Subcutaneous adipose tissue (tissue), 4 donors: ENCODE results near the gene DSG2. TPM values are rescaled to one million over a fixed set of nuclear protein-coding genes. Genes with fewer than 3 reads are reported as not detected.

Source experiments
- total RNA-seq, 4 donors: library from RNA; depleted of rRNA; stranded (reverse); fragments of >200 nt; gene quantifications; one replicate each; pipeline ENCODE4 v1.1.0, GENCODE V29; 2016
- TF ChIP-seq, protein P1 (sequence below): fragments of 450-650 bp; IDR thresholded peaks from one replicate; pipeline ENCODE4 v1.5.1; 2016; ENCODE audit warnings: low read depth, mild to moderate bottlenecking, control low read depth, antibody characterized with exemption, moderate library complexity

DSG2 gene
- total RNA-seq, 4 donors from 2014 or later, result 10.8 to 39.9 (median 18.8) TPM

DNA sequence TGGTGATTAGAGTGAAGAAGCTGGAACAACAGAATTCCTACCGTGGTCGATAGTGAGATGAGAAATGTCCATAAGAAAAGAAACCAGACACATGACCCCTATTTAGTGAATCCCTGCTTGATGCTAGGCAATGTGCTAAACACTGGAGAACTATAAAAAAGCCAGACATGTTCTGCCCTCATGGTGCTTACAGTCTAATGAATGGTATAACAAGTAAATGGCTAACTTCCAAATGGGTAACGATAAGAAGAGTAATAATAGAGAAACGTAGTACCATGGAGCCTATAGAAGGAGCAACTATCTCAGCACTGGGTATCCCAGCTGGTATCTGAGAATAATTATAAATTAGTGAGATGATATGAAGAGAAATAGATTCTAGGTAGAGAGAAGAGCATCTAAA, 5.0 kb downstream of the DSG2 start:
- TF ChIP-seq, protein P1, sequence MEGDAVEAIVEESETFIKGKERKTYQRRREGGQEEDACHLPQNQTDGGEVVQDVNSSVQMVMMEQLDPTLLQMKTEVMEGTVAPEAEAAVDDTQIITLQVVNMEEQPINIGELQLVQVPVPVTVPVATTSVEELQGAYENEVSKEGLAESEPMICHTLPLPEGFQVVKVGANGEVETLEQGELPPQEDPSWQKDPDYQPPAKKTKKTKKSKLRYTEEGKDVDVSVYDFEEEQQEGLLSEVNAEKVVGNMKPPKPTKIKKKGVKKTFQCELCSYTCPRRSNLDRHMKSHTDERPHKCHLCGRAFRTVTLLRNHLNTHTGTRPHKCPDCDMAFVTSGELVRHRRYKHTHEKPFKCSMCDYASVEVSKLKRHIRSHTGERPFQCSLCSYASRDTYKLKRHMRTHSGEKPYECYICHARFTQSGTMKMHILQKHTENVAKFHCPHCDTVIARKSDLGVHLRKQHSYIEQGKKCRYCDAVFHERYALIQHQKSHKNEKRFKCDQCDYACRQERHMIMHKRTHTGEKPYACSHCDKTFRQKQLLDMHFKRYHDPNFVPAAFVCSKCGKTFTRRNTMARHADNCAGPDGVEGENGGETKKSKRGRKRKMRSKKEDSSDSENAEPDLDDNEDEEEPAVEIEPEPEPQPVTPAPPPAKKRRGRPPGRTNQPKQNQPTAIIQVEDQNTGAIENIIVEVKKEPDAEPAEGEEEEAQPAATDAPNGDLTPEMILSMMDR, result no peak

DNA sequence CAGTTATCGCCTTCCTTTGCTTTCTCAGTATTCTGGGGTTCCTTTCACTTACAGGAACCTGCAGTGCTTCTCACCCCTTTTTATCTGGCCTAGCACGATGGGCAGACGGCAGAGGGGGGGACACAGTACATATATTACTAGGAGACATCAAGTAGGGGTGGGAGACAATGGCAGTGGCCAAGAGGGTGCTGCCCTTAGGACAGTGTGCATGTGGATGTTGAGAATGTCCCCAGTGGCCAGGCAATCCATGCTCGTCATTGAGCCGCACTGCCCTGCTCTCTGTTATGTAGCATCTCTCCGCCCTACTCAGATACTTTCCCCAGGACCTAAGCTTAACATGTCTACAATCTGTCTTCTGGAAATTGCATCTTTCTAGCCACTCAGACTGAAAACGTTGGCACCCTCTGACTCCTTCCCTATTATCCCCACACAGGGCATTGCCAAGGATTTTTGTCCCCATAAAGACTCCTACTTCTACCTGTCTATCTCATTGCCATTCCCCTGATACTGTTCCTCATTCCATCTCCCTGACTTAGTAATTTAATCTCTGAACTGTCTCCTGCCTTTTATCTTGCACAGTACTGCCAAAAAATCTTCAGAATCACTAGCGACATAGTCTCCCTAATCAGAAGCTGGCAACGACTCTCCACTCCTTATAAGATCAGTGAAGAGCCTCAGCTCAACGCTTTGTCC, 6.6 kb downstream of the DSG2 start:
- TF ChIP-seq, protein P1, result no peak

DNA sequence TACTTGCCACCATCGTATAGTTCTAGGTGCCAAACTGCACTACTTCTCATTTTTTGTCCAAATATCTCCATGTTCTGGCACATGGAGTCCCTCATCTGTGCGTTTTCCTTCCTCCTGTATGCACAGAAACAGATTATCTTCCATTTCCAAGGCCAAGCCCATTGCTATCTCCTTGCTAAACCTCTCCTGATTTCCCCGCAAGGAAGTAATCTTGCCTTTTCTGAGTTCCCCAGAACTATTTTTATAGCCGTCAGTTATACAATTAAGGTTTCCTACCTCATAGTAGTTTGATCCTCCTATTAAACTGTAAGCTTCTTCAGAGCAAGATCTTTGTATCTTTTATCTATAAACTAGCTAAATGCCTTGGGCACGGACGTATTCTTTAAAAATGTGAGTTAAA, 7.2 kb downstream of the DSG2 start:
- TF ChIP-seq, protein P1, result no peak

DNA sequence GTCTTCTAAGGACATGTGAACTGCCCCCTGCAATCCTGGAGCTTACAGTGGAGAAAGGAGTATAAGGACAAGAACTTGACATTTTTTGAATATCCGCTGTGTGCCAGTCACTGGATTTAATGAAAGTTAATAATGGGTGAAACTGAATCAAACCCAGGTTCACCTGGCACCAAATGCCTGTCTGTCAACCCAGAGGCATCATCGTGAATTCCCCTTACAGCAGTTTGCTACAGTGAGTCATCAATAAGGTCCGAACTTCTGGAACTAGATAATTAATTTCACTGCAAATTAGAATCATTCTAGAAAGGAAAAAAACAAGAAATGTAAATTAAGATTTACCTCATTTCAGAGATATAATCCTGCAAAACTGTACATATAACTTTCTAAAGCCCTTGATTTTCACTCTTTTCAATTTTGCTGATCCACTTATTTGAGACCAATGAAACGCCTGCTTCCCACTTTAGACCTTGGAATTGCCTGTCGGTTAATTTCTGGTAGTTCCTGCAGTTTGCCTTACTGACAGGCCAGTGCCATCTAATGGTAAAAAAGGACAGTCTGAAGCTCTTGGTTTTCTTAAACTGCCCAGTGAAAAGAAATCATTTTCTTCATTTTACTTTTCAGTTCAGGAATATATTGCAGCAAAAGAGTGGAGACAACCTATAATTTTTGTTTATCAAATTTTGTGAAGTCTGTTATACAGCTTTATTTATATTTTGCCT, 8.2 kb downstream of the DSG2 start:
- TF ChIP-seq, protein P1, result no peak

DNA sequence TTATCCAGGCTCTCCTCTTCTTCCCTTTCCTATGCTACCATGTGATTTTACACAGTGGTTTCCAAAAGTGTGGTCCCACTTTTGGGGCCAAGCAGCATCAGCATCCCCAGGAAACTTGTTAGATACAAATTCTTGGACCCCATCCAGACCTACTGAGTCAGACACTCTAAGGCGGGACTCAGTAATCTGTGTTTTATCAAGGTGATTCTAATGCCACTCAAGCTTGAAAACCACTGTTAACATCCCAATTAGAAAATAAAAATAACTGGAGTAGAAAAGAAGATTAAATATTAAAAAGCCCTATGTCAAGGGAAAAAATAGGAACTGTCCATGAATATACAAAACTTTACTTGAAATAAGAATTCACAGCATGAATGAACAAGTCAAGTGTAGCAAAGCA, 10.8 kb downstream of the DSG2 start:
- TF ChIP-seq, protein P1, result no peak

DNA sequence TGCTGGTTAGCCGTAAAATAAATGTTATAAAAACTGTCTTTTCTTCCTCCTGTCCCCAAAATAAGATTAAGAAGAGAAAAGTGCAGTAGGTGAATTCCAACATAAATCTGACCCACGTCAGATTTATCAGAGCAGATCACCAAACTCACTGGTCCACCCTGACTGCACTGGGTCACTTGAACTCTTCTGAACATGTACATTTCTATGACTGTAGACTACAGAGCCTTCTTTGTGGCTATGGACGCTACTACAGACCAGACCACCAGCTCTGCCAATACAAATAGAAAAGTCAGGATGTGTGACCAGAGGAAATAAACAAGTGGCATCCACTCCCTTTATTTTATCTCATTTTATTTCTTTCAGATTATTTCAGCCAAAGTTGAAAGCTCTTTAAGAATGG, 11.6 kb downstream of the DSG2 start:
- TF ChIP-seq, protein P1, result no peak

DNA sequence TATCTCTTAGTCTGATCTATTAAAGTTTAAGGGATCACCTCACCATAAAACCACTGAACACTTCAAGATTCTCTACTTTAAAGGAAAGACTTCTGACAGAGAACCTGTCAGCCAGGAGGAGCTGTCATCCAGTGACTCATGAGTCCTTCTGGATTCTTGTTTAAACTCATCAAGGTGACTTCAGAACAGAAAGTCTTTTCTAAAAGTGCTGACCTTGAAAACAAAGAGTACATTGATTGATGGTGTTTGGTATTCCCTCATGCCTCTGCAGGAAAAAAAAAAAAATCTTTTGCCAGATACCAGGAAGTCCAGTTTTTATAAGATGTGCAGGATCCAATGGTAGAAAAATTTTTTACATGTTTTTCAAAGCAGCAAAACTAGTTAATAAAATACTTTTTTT, 12.3 kb downstream of the DSG2 start:
- TF ChIP-seq, protein P1, result no peak
